Measurements from ENCODE around the gene MRPS18A.

DNA sequence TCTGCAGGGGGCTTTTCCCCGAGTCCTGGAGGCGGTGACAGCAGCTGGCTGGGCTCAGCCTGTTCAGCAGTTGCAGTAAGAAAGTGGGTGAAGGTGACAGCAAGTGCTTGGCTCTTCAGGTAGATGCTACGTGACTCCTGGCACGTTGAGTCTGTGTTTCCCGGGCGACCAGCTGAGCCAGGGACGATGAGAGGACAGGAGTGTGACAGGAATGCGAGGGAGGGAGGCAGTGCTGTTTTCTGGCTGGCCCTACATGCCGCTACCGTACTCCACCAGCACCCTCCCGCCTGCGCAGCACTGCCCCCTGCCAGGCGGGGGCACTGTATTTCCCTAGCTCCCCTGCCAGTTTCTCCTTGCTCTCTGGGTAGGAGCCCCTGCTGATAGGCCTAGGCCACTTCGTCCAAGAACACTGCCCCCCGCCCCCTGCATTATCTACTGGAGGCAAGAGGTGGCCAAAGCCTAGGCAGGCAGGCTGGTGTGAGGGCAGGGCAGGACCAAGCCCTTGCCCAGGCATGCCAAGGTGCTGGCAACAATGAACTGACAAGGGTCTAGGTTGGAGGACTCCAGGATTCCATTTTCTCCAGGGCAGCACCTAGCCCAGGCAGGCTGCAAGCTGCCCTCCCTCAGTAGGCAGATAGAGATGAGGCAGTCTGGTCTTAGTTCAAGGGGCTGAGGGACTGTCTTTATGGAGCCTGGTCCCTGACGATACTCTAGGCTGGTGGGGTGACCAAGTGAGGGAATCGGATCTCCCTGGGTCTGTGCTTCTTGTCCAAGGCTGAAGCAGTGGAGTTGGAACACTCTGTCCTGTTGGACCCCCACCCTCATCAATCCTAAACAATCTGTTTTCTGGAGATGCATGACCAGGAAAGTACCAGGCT is 19.2 kb downstream of the MRPS18A start:
- TF ChIP-seq, protein P1, sequence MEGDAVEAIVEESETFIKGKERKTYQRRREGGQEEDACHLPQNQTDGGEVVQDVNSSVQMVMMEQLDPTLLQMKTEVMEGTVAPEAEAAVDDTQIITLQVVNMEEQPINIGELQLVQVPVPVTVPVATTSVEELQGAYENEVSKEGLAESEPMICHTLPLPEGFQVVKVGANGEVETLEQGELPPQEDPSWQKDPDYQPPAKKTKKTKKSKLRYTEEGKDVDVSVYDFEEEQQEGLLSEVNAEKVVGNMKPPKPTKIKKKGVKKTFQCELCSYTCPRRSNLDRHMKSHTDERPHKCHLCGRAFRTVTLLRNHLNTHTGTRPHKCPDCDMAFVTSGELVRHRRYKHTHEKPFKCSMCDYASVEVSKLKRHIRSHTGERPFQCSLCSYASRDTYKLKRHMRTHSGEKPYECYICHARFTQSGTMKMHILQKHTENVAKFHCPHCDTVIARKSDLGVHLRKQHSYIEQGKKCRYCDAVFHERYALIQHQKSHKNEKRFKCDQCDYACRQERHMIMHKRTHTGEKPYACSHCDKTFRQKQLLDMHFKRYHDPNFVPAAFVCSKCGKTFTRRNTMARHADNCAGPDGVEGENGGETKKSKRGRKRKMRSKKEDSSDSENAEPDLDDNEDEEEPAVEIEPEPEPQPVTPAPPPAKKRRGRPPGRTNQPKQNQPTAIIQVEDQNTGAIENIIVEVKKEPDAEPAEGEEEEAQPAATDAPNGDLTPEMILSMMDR (IDR thresholded peaks at IDR 0.05), result peak in 5 of 6 experiments; percentile 20 to 53 (median 47)
- no peak for TF ChIP-seq POLR2A (IDR thresholded peaks at IDR 0.05)
